ENCODE results near the gene MYO1E. TPM values are rescaled to one million over a fixed set of nuclear protein-coding genes. Genes with fewer than 3 reads are reported as not detected.

The MYO1E gene
- total RNA-seq, 1 experiment from 2014 or later, result 83.6 TPM

- TF ChIP-seq CREB1 (CRISPR knock-in tag; IDR thresholded peaks at IDR 0.05), result no peak
- TF ChIP-seq ZNF263 (CRISPR knock-in tag; IDR thresholded peaks at IDR 0.05; ENCODE audit: low read depth), result no peak
- TF ChIP-seq ELF4 (CRISPR knock-in tag; IDR thresholded peaks at IDR 0.05; ENCODE audit: low read depth), result no peak
- TF ChIP-seq AFF4 (CRISPR knock-in tag; IDR thresholded peaks at IDR 0.05; ENCODE audit: borderline replicate concordance), result no peak
- no peak for TF ChIP-seq ATF3 (CRISPR knock-in tag; conservative IDR thresholded peaks at IDR 0.05)
These were observed 113.3 kb downstream of the MYO1E start (continued) for GRCh38 chr15:59259137-59259943.

GRCh38 chr15:59258317-59258716 lies 114.4 kb downstream of the MYO1E start:
- Mint-ChIP-seq H3K4me1 (no peaks in the 10 kb centered on the region; the same call in 1 of the 2 replicates), H3K27ac (no peak overlapping the region), H3K36me3 (peaks cover 6% of the 10 kb centered on the region; the same call in 1 of the 2 replicates), H3K27me3 (ENCODE audit: low read depth) (no peaks in the 10 kb centered on the region), H3K9me3 (no peaks in the 10 kb centered on the region), H3K4me3 (no peak overlapping the region)
- no peak for ATAC-seq
- CTCF ChIA-PET, result interaction anchor here (1.5 kb wide), 1 partner anchor 11 kb away, joined by 8 read pairs; no protein-coding TSS in a partner anchor
- TF ChIP-seq RELA (CRISPR knock-in tag; IDR thresholded peaks at IDR 0.05; ENCODE audit: borderline replicate concordance) (no peak), TEAD1 (CRISPR knock-in tag; IDR thresholded peaks at IDR 0.05) (no peak), ZNF121 (CRISPR knock-in tag; IDR thresholded peaks at IDR 0.05) (no peak), FOXJ3 (CRISPR knock-in tag; IDR thresholded peaks at IDR 0.05; ENCODE audit: borderline replicate concordance) (no peak), NFE2L1 (CRISPR knock-in tag; IDR thresholded peaks at IDR 0.05) (no peak)
- POLR2A ChIA-PET, result no interaction called here
- DNase-seq (ENCODE audit: low spot score), result no peak

GRCh38 chr15:59257140-59257539 lies 115.5 kb downstream of the MYO1E start:
- ATAC-seq, result no peak
- no peaks in the 10 kb centered on the region for H3K27me3 Mint-ChIP-seq (ENCODE audit: low read depth)
- ChIA-PET POLR2A (no interaction called here), CTCF (interaction anchor here (0.8 to 1.5 kb wide), 2 partner anchors 10 to 157 kb away, joined by 3 to 8 read pairs; no protein-coding TSS in a partner anchor)
- no peak overlapping the region for H3K27ac Mint-ChIP-seq
- peaks cover 6% of the 10 kb centered on the region; the same call in 1 of the 2 replicates for H3K36me3 Mint-ChIP-seq
- no peaks in the 10 kb centered on the region for H3K9me3 Mint-ChIP-seq
- H3K4me1 Mint-ChIP-seq, result no peaks in the 10 kb centered on the region; the same call in 1 of the 2 replicates
- no peak for DNase-seq (ENCODE audit: low spot score)
- TF ChIP-seq FOXK1 (CRISPR knock-in tag; IDR thresholded peaks at IDR 0.05) (no peak), CBFB (CRISPR knock-in tag; IDR thresholded peaks at IDR 0.05; ENCODE audit: low read depth) (no peak), HMGXB4 (CRISPR knock-in tag; IDR thresholded peaks at IDR 0.05) (no peak), SP1 (CRISPR knock-in tag; conservative IDR thresholded peaks at IDR 0.05) (no peak), PRDM15 (CRISPR knock-in tag; IDR thresholded peaks at IDR 0.05) (no peak), ZNF416 (CRISPR knock-in tag; IDR thresholded peaks at IDR 0.05) (no peak), ESRRA (CRISPR knock-in tag; IDR thresholded peaks at IDR 0.05; ENCODE audit: borderline replicate concordance) (no peak), ATF1 (CRISPR knock-in tag; IDR thresholded peaks at IDR 0.05) (no peak), GTF2I (CRISPR knock-in tag; conservative IDR thresholded peaks at IDR 0.05) (no peak), FOXP1 (CRISPR knock-in tag; IDR thresholded peaks at IDR 0.05; ENCODE audit: borderline replicate concordance) (no peak)
- H3K4me3 Mint-ChIP-seq, result no peak overlapping the region
